Adipose tissue (tissue), 3 donors: ENCODE data around the gene CUBN. TPM values are rescaled to one million over a fixed set of nuclear protein-coding genes. Genes with fewer than 3 reads are reported as not detected.

Source experiments
- H3K27ac ChIP-seq: one replicate; pipeline ENCODE4 v1.5.1; 2013; ENCODE audit warnings: low read depth, low read length
- WGBS, 3 donors: extraction: QIAGEN DNeasy Blood & Tissue Kit; methylation state at CpG; one replicate each; pipeline ENCODE4 v1.1.7; 2013; 5-methylcytosine and 5-hydroxymethylcytosine counted together
- polyA plus RNA-seq, 3 donors: library from polyadenylated mRNA; stranded (reverse); fragments of 200-250 nt; gene quantifications; one replicate each; pipeline ENCODE4 v1.2.3, GENCODE V29; 2013
- donor health status: healthy with polysubstance abuse.
- donor health status: Bipolar disorder and iron deficiency.
- donor health status: healthy.

CUBN gene
- polyA plus RNA-seq, 3 donors: 0.20 to 0.56 (median 0.36) TPM

DNA sequence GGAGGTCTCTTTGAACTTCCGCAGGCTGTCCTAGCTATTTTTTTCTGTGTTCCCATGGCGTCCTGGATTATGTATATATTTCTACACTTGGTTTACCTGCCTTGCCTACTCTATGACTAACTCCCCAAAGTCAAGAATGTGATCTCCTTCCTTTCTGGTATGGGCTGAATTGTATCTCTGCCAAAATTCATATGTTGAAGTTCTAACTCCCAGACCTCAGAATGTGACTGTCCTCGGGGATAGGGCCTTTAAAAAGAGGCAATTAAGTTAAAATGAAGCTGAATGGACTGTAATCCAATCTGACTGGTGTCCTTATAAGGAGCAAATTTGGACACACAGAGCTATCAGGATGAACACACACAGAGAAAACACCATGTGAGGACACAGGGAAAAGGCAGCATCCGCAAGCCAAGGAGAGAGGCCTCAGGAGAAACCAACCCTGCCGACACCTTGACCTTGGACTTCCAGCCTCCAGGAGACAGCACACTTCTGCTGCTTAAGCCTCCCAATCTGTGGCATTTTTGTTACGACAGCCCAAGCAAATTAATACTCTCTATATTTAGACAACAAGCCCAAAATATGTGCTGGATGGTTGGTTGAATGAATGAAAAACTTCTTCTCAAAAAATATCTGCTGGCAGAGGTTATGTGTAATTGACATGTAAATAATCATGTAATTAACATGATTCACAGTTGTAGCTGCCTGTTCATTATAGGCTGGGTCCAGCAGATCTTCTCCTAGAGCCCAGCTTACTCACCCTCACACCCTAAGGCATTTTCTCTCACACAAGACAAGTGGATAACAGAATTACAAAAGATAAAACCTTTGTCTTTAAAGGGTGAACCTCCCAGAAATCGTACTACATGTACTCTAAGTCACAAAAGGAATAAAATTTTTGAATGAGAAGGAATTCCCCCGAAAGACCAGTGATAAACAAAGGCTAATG lies 123.7 kb downstream of the CUBN start:
- WGBS, 3 donors: 70 to 82% (median 80%) methylated on average over 8 of the region's 8 CpGs
- H3K27ac ChIP-seq: no peak overlapping the region

DNA sequence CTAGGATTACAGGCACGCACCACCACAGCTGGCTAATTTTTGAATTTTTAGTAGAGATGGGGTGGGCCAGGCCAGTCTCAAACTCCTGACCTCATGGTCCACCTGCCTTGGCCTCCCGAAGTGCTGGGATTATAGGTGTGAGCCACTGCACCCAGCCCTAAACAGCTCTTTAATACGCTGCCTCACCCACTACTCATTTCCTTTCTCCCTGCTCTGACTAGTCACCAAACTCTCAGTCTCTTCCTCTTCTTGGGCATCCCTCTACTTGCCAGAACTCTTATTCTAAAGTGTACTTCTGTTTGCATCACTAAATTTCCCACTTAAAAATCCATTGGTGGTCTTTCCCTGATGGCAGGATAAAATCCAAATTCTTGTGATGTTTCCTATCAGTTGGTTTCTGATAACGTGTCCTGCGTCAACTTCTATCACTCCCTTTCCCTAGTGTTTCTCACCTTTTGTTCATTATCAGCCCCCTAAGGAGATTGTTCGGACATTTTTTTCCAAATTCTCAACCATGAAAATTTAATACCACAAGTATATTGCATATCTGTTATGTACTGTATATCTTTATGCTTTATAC lies 124.7 kb downstream of the CUBN start:
- H3K27ac ChIP-seq: no peak overlapping the region
- WGBS, 3 donors: 78 to 92% (median 91%) methylated on average over 6 of the region's 6 CpGs

DNA sequence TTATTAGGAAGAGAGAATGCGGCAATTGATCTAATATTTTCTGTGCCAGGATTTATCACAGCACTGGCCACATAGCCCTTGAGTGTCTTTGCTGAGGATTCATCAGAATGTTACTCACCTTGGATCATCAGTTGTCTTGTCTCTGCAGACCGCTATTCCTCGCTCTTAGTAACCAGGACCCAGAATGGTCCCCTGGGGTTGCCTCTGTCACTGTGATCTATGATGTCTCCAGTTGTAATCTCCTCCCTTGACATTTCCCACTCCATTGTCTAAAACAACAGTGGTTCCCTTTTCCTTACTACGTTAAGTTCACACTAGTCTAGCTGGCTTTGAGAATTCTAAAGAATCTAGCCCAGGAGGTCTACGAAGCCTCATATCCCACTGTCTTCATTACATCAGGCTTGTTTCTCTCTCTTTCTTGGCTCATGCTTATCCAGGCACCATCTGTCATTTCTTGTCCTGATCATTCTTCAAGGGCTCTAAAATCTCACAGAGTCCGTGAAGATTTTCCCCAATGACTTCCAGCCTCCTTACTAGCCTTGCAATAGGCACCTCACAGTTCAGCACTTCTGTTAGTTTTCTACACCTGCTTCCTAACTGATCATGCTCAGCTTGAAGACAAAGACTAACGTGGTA lies 125.8 kb downstream of the CUBN start:
- H3K27ac ChIP-seq: no peak overlapping the region
- WGBS, 3 donors: 58 to 73% (median 72%) methylated on average over 7 of the region's 7 CpGs

DNA sequence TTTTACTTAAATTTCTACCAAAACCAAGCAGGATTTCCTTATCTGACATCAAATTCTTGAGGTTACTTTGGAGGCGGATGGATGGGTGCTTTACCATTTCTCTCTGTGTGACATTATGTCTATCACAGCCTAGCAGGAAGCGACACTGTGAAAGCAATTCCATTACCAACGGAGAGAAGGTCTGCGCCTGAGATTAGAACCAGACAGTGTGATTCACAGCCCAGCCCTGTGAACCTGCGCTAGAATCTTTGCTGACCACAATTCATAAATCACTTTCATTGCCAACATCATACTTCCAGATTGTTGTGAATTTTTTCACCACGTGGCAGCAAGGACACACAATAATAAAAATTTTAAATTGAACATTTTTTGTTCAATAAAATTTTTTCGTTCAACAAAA lies 126.5 kb downstream of the CUBN start:
- no peak overlapping the region for H3K27ac ChIP-seq
- 22 to 45% (median 41%) methylated on average over 7 of the region's 7 CpGs for WGBS, 3 donors

DNA sequence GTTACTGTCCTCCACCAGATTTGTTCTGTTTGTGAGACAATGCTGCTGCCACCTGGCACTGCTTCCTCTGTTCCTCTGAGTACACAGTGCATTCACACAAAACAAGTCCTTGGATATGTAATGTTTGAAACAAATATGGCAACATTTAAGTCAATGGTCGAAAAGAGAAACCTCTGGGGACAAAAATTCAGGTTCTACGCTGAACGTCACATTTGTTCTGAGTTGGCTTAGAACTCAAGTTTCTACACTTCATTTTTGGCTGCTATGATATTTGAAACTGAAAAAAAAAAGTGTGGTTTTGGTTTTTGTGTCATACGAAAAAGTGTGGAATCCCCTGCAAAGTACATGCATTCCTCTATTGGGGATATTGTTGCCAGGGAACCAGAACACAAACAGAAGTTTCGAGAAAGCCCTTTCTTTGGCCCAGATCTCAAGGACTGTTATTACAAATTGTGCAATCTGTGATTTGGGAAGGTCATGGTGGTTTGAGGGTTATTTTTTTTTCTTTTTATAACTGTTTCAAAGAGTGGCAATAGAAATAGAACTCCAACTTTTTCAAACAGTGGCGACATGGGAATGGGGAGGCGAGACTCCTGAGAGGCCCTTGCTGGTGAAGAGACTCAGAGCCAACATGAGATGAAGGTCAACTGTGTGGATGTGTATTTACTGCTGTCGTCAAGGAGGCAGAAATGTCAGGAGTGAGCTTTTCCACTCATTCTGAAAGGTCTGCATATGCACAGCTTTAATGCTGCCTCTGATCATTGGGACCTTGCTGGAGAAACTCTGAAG lies 127.5 kb downstream of the CUBN start:
- WGBS, 3 donors: 33 to 50% (median 34%) methylated on average over 8 of the region's 8 CpGs
- H3K27ac ChIP-seq: no peak overlapping the region

DNA sequence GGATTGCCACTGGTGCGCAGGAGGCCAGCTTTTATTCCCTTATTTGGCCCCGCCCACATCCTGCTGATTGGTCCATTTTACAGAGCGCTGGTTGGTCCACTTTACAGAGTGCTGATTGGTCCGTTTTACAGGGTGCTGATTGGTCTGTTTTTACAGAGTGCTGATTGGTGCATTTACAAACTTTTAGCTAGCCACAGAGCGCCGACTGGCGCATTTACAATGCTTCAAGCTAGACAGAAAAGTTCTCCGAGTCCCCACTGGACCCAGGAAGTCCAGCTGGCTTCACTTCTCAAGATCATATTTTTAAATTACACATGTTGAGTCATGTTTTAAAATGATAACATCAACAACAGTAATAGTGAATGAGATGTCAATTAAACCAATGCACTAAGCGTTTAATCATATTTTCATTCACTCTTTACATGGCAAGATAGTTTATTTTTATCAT lies 128.3 kb downstream of the CUBN start:
- 71 to 80% (median 79%) methylated on average over 9 of the region's 9 CpGs for WGBS, 3 donors
- peak overlapping the region; percentile 34 for H3K27ac ChIP-seq

DNA sequence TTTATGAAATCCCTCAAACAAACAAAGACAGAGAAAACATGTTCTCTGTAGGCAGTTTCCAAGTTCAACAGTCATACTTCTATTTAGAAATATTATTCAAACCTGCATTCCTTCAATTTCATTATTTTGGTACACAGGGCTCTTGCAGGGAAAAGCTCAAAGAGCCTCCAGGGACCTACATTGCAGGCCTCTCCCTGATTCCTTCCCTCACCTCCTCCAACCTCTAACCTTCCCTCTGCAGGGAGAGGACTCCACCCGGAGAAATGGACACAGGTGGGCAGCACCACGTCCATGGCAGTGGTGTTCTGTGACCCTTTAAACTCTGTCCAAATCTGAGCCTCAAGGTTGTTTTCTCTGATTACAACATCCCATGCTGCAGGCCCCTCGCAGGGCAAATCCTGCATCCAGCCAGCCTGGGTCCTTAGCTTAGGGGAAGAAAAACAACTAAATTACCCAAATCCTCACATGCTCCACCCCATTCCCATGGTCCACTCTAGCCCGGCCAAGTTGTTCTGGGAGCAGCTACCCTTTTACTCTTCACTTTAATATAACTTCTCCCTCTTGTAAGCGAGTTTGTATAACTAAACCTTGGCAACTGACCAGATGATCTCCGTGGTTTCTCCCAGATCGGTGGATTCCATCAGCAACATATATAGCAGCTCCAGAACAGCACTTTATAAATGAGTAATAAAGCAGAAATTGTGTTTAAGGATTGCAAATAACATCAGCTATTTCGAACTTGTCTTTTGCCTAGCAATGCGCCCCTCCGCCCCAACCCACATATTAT lies 129.8 kb downstream of the CUBN start:
- H3K27ac ChIP-seq: no peak overlapping the region
- 67 to 72% (median 71%) methylated on average over 10 of the region's 10 CpGs for WGBS, 3 donors

DNA sequence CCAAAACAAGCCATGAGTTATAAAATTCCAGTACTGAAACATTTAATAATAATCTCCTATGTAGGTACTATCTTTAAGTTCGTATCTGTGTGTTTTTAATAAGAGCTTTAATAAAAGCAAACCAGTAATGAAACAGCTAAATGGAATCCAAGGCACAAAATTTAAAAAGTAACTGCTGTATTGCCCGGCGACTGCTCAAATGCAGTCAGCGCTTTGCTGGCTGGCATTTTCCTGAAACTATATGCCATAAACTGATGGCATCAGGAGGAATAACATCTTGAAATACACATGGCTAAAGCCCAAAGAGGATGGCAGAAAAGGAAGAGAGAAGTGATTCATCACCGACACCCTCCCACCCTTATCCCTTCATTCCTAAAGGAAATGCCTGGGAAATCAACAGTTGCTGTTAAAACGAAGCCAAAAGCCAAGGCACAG lies 133.1 kb downstream of the CUBN start:
- WGBS, 3 donors: 36 to 62% (median 40%) methylated on average over 6 of the region's 6 CpGs
- no peak overlapping the region for H3K27ac ChIP-seq

DNA sequence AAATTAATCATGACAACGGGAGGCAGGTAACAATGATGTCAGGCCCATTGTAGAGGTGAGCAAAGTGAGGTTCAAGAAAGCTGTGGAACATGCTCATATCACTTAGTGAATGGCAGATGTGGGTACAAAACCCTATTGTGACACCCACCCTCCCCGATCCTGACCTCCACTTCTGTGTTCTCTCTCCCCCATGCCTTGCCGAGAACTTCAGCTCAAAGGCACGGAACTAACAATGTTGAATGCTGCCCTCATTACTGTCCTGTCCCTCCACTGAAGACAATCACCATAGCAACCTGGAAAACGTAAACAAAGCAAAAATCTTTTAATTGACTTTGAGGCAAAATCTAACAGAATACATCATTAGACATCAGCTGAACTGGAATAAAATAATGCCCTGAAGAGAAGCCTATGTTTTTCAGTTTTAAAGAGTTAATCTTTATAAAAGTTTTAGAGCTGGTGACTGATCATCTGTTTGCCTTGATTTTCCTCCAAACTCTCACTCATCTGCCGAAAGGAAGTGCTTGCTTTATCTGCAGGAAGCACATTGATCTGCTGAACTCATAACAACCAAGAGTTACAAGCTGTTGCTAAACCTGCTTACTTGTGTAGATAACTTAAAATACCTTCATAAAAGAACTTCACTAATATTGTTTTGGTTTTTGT lies 133.6 kb downstream of the CUBN start:
- no peak overlapping the region for H3K27ac ChIP-seq
- 18 to 26% (median 21%) methylated on average over 6 of the region's 6 CpGs for WGBS, 3 donors

DNA sequence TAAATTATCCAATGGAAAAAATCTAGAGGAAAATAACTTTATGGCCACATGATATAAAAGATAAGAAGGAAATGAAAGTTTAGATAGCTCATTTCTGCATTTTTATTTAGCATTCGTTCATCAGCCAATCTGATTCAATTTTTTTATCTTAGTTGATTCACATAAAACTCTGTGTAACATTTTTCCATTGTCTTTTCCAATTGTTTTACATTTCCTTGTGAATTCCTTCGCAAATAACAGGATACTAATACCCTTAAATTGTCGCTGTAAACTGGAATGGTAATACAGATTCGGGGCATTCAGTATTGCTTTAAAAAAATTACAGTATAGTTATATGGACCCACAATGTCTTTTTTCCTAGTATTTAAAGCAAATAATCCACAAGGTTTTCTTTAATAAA lies 136.4 kb downstream of the CUBN start:
- no peak overlapping the region for H3K27ac ChIP-seq

DNA sequence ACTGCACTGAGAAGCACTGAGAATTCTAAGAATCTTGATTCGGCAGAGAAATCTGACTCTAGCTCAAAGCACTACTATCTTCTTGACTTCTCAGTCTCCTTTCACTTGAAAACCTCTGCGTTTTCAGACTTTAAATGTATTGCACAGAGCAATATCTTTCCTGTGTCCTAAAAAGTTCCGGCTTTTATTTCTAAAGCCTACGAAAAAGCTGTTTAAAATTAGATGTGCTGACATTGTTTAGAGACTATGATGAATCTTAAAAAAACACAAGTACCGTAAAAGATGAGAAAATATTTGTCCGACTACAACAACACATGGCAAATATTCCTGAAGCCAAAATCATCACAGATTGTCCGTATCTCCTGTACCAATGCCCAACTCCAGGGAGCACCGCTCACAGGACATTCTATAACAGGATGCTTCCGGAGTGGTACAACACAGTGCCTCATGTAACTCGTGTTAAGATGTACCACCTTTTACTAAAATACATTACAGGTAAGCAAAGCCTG lies 136.9 kb downstream of the CUBN start:
- 47 to 59% (median 51%) methylated on average over 10 of the region's 10 CpGs for WGBS, 3 donors
- H3K27ac ChIP-seq: no peak overlapping the region

More for the DNA sequence above, 136.4 kb downstream of the CUBN start:
- WGBS, 3 donors: 63 to 77% (median 69%) methylated on average over 4 of the region's 4 CpGs

DNA sequence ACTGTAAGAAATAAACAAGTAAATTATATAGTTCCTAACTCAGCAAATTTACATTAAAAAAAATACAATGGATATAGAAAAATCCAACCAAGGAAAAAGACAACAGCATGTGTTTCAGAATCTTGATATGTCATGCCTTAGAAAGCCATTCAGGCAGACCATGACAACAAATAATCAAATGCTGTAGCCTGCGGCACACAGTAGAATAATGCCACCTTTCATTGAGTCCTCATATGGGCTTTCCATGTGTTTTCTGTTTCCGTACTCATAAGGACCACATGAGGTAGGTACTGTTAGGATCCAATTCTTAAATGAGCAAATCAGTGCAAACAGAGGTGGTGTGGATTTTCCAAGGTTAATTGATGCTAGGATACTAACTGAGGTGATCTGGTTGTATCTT lies 138.6 kb downstream of the CUBN start:
- H3K27ac ChIP-seq: no peak overlapping the region
- WGBS, 3 donors: 85 to 100% (median 97%) methylated on average over 2 of the region's 2 CpGs

DNA sequence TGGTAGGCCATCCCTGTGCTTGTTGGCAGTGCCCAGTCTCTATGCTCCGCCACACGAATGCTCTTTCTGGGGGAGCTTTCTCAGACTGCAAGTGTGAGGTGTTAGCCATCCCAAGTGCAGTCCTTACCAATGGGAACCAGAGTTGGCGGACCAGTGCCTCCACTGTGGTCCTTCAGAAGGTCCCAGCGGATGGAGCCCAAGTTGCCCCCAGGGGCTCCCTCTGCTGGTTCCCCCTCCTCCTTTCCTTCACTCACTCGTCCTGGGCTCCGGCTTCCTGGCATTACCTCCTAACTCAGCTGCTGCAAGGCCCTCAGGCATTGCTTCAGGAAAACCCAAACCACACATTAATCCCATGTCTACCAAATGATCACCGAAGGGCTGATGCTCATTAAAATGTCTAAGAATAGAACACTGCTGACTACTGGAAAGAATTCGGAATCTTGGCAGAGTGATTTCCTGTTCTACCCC lies 139.8 kb downstream of the CUBN start:
- no peak overlapping the region for H3K27ac ChIP-seq
- 88 to 91% (median 88%) methylated on average over 8 of the region's 8 CpGs for WGBS, 3 donors

DNA sequence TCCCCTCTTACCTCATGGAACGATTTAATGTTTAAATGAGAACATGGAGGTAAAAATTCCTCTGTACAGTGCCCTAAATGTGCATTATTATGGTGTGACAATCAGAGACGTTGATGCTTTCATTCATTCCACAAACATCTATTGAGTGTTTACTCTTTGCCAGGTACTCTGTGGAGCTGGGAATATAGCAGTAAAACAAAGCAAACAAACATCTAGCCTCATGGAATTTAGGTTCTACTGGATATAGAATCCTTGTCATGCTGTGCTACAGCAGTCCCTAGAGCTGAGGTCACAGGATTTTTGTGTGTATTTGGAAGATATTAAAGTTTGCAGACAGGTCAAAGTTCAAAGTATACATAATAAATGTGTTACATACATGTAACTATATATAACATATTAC lies 140.7 kb downstream of the CUBN start:
- 71 to 96% (median 96%) methylated on average over 2 of the region's 2 CpGs for WGBS, 3 donors
- H3K27ac ChIP-seq: no peak overlapping the region

DNA sequence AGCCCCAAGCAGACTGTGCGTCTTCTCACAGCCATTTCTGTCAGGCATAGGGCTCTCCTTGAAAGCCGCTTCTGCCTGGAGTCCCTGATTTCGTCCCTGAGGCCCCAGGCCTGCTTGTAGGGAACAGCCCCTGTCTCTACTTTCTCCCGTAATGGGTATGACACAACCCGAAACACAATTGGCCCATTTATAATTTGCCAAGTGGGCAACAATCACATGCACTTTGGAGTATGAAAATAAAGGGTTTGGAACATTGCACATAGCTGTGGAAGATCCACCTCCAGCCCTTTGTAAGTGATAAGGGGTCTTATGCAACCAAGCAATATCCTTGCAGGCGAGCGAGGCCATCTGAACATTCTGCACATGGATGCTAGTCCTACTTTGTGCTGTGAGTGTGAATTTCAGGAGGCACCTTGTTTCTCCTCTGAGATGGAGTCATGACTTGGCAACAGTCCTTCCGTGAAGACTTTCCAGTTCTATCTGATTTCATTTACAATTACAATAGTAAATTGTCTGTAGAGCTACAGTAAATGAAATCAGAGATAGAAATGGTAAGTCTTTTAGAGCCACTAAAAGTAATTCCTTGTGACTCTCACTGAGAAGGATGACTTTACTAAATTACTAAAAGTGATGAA lies 141.5 kb downstream of the CUBN start:
- no peak overlapping the region for H3K27ac ChIP-seq
- 89 to 95% (median 93%) methylated on average over 8 of the region's 8 CpGs for WGBS, 3 donors

DNA sequence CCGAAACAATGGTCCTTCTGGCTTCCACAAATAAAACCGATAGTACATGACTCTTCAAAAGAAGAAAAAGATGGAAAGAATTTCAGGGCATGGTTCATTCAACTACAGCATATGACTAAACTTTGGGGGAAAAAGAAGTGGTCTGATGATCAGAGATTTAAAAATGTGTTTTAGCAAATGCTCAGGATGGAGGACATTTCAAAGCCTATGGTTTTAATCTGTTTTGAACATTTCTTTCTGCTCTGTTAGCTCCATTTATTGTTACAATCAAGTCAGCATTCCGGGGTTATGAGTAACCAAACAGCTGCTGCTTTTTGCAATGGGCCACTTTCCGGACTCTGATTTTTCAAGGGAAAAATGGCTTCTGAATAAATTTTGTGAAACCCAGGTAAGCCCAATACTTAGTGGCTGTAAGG lies 142.4 kb downstream of the CUBN start:
- WGBS, 3 donors: 54 to 69% (median 65%) methylated on average over 4 of the region's 4 CpGs
- H3K27ac ChIP-seq: no peak overlapping the region
